Tibial artery (tissue), 4 donors: ENCODE measurements around the gene SLC1A5.
A peak's percentile ranks its signal among the peaks of the same experiment; 100 is the strongest.

Experiments used
- DNase-seq, 2 donors: peaks; one replicate each; pipeline ENCODE4 v3.0.0-alpha.2; 2019
- H3K27ac ChIP-seq, 2 donors: fragments of 200-600 bp; sonication (generic) in 1 of 2; 1 replicate in 1 of 2; 2 replicates in 1 of 2; pipeline ENCODE4 v1.5.1; 2018 to 2019; ENCODE audit warnings: mild to moderate bottlenecking in 1 of 2
- H3K27me3 ChIP-seq, 2 donors: fragments of 200-600 bp; sonication (generic) in 1 of 2; one replicate each; pipeline versions ENCODE4 v1.5.1 to v1.6.0; 2016 to 2019
- H3K36me3 ChIP-seq, 3 donors: fragments of 200-600 bp; sonication (generic) in 2 of 3; one replicate each; pipeline ENCODE4 v1.5.1; 2016 to 2019; ENCODE audit warnings: mild to moderate bottlenecking in 2 of 3
- H3K4me1 ChIP-seq, 4 donors: fragments of 200-600 bp; sonication (generic) in 2 of 4; 1 replicate in 3 of 4; 2 replicates in 1 of 4; pipeline ENCODE4 v1.5.1; 2016 to 2019
- H3K4me3 ChIP-seq, 2 donors: fragments of 200-600 bp; sonication (generic) in 1 of 2; 1 replicate in 1 of 2; 2 replicates in 1 of 2; pipeline ENCODE4 v1.5.1; 2018 to 2019; ENCODE audit warnings: mild to moderate bottlenecking in 2 of 2
- H3K9me3 ChIP-seq, 3 donors: fragments of 200-600 bp; sonication (generic) in 1 of 3; one replicate each; pipeline ENCODE4 v1.5.1; 2016 to 2019
- CTCF ChIP-seq, 2 experiments: fragments of 200-600 bp in 1 of 2; fragments of 450-650 bp in 1 of 2; IDR thresholded peaks; one replicate each; pipeline ENCODE4 v1.5.1; 2017 to 2019; ENCODE audit warnings: antibody characterized with exemption in 2 of 2, mild to moderate bottlenecking in 1 of 2, moderate library complexity in 1 of 2
- intact Hi-C: fragments of 100-400 bp; cut with DNase I; formaldehyde crosslinking; loops from one replicate; pipeline ENCODE4 v1.15.0; 2023; ENCODE audit warnings: low total_unique reads

Gene SLC1A5

DNA sequence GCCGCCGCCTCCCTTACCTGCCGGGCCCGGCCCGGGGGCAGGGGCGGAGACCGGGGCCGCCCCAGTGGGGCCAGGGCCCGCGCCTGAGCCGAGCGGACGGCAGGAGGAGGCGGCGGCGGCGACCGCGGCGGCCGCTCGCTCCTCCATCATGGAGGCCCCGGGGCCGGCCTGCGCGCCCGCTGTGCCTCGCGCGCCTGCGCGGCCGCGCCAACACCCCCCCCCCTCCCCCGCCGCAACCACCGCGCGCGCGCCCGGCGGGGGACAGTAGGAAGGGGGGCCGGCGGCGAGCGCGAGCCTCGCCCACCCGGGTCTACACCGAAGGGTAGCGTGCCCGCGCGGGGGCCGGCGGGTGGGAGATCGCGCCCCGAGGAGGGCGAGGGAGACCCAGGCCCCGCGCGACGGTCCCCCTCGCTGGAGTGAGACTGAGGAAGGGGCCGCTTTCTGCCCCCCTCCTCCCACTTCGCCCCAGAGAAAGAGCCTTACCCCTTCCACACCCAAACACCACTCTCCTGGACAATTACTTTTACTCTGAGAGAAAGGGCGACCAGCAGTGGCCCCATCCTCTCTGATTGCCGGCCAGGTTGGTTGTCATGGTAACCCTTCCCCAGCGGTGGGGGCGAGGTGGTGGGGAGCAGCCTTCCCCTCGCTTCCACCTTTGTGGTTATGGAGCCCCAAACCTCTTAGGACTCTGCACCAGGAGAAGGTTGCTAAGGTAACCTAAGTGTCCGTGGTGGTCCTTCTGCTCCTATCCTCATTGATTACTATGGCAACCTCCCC is 41.9 kb downstream of the SLC1A5 start, which contains the start of gene STRN4:
Gene STRN4, minus strand, starts transcription at position 170 of the 777 bp plus-strand sequence. Its CDS starts 20 bp downstream, at position 150.
- no peak for DNase-seq
- Histone ChIP-seq H3K27ac (peak within 1 kb of the TSS; percentile 86 to 97), H3K36me3 (peaks cover 0 to 11% (median 8%) of the 10 kb centered on the region in 3 donors), H3K27me3 (no peaks in the 10 kb centered on the region), H3K4me1 (peaks cover 0 to 48% (median 33%) of the 10 kb centered on the region in 4 donors), H3K4me3 (peak within 1 kb of the TSS; percentile 94 to 100), H3K9me3 (no peaks in the 10 kb centered on the region)
- TF ChIP-seq CTCF (IDR thresholded peaks at IDR 0.05): no peak
- intact Hi-C loops: no loop called here

- TF ChIP-seq CTCF (IDR thresholded peaks at IDR 0.05): no peak
- H3K36me3 ChIP-seq: peaks cover 0 to 11% (median 8%) of the 10 kb centered on the region in 3 donors
- peak within 1 kb of the TSS; percentile 86 to 97 for H3K27ac ChIP-seq
- intact Hi-C loops: no loop called here
- peaks cover 0 to 54% (median 34%) of the 10 kb centered on the region in 4 donors for H3K4me1 ChIP-seq
- no peak for DNase-seq
- no peaks in the 10 kb centered on the region for H3K9me3 ChIP-seq
- H3K27me3 ChIP-seq: no peaks in the 10 kb centered on the region
- peak within 1 kb of the TSS; percentile 94 to 100 for H3K4me3 ChIP-seq
Measured at GRCh38 chr19:46745521-46746280, 42.7 kb downstream of the SLC1A5 start, which contains the start of gene FKRP. TSS of gene FKRP (plus strand) at chr19:46746057. CDS start at chr19:46755451, 9,394 bp downstream.

DNA sequence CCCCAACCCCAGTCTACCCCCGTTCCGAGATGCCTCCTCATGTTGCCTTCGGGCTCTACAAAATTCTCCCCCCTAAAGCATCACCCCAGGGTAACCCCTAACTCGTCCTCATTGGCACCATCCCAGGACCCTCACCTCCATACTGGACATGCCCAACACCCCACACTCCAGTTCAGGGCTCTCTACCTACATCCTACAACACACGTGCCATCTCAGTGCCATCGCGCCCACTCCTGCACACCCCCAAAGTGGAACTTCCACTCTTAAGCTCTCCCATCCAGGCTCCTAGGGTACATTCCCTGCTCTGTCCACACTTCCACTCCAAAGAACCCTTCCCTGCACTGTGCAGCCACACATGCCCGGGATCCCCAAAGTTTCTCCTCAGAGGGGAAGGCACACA is 43.4 kb downstream of the SLC1A5 start:
- H3K4me1 ChIP-seq: peaks cover 0 to 61% (median 37%) of the 10 kb centered on the region in 4 donors
- H3K27ac ChIP-seq: peak overlapping the region; percentile 86 to 97
- no peak for DNase-seq
- TF ChIP-seq CTCF (IDR thresholded peaks at IDR 0.05): no peak
- H3K9me3 ChIP-seq: no peaks in the 10 kb centered on the region
- no peaks in the 10 kb centered on the region for H3K27me3 ChIP-seq
- H3K36me3 ChIP-seq: peaks cover 0 to 8% (median 4%) of the 10 kb centered on the region in 3 donors
- intact Hi-C loops: no loop called here
- peak overlapping the region; percentile 94 to 100 for H3K4me3 ChIP-seq

- intact Hi-C loops: no loop called here
- no peak for TF ChIP-seq CTCF (IDR thresholded peaks at IDR 0.05)
- H3K27ac ChIP-seq: no peak overlapping the region
- no peak for DNase-seq
- peak overlapping the region in 1 of 2 donors; percentile 100 for H3K4me3 ChIP-seq
- H3K27me3 ChIP-seq: no peaks in the 10 kb centered on the region
- peaks cover 0 to 69% (median 44%) of the 10 kb centered on the region in 4 donors for H3K4me1 ChIP-seq
- H3K36me3 ChIP-seq: peaks cover 0 to 8% (median 0%) of the 10 kb centered on the region in 3 donors
- H3K9me3 ChIP-seq: no peaks in the 10 kb centered on the region
Measured at GRCh38 chr19:46744005-46744691, 44.2 kb downstream of the SLC1A5 start.

DNA sequence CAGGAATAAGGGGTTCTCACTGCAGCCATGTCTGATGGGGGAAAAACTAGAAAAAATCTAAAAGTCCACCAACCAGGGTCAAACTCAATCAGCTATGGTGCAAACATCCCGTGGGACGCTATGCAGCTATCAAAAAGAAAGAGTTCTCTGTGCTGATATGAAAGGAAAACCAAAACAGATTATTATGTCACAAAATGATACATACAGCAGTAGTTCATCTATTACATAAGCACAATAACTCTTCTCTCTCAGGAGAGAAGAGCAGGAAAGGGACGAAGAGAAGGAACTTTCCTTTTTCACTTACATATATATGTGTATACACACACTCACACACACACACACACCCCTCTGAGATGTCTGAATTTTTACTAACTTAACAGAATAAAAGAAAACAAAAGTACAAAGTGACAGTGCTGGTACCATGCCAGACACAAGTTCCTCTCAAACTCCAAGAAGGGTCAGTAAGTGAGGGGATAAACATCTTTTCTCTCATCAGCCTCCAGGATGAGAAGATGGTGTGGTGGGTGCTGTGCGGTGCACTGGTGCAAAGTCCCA is 45.4 kb downstream of the SLC1A5 start:
- no peak for TF ChIP-seq CTCF (IDR thresholded peaks at IDR 0.05)
- peaks cover 0 to 77% (median 50%) of the 10 kb centered on the region in 4 donors for H3K4me1 ChIP-seq

More for the DNA sequence above, 45.4 kb downstream of the SLC1A5 start:
- no peaks in the 10 kb centered on the region for H3K27me3 ChIP-seq
- intact Hi-C loops: no loop called here
- no peak for DNase-seq
- no peak overlapping the region for H3K4me3 ChIP-seq
- H3K27ac ChIP-seq: no peak overlapping the region
- peaks cover under 1 to 16% (median under 1%) of the 10 kb centered on the region in 3 donors for H3K36me3 ChIP-seq
- H3K9me3 ChIP-seq: no peaks in the 10 kb centered on the region
